Fibroblast of lung (primary cell): ENCODE data around the gene CSNK2B.
A peak's percentile ranks its signal among the peaks of the same experiment; 100 is the strongest.

Experiments used
- CTCF ChIP-seq, 2 donors: IDR thresholded peaks in 1 of 2; conservative IDR thresholded peaks in 1 of 2; 1 replicate in 1 of 2; 2 replicates in 1 of 2; pipeline ENCODE4 v1.5.1; 2011 to 2012; ENCODE audit warnings: low read length in 2 of 2, control low read depth in 1 of 2, inconsistent platforms in 1 of 2, low read depth in 1 of 2, mild to moderate bottlenecking in 1 of 2
- EZH2 ChIP-seq: IDR thresholded peaks from 2 replicates; pipeline ENCODE4 v1.5.1; 2012; ENCODE audit warnings: low read length, control low read depth, mild to moderate bottlenecking; ENCODE audit errors: missing control alignments

- TF ChIP-seq CTCF (conservative IDR thresholded peaks at IDR 0.05 in 1 of 2, IDR thresholded peaks at IDR 0.05 in 1 of 2; ENCODE audit: low read depth in 1 of 2, low read length in 2 of 2): peak; percentile 23 to 46
- no peak for TF ChIP-seq EZH2
Measured at GRCh38 chr6:31689249-31690110, 23.6 kb downstream of the CSNK2B start.
